Activated naive CD8-positive, alpha-beta T cell treated with anti-CD3 and anti-CD28 coated beads, Interleukin-2, amount 10 ng/mL, durations not matched to agents 7 days and 5 days (primary cell): ENCODE results near the gene STXBP6. TPM values are rescaled to one million over a fixed set of nuclear protein-coding genes. Genes with fewer than 3 reads are reported as not detected.
"Not testable (repeated sequence)": the region's sequence is repeated elsewhere in the genome, so short reads cannot be mapped to it uniquely, and the experiment has no call there.

ENCODE experiments used
- ATAC-seq: fragments of 150-1000 bp; cut with Tn5 transposase; one replicate; pipeline ENCODE4 v1.10.0; 2021; ENCODE audit warnings: low read depth, moderate library complexity
- POLR2A ChIA-PET: fragments of 350-600 bp; sonication (Branson Sonifier 250); formaldehyde crosslinking; loops from one replicate; lab custom pipeline; 2021; ENCODE audit warnings: antibody characterized with exemption; lab: Charles Lee
- DNase-seq: peaks from one replicate; pipeline ENCODE4 v3.0.0; 2021
- H3K27ac Mint-ChIP-seq: one replicate; pipeline ENCODE4 v1.8.0; 2022; ENCODE audit warnings: mild to moderate bottlenecking, mixed read lengths
- H3K27me3 Mint-ChIP-seq: one replicate; pipeline ENCODE4 v1.8.0; 2022; ENCODE audit warnings: mild to moderate bottlenecking, moderate library complexity, mixed read lengths
- H3K36me3 Mint-ChIP-seq: one replicate; pipeline ENCODE4 v1.8.0; 2021; ENCODE audit warnings: mild to moderate bottlenecking, mixed read lengths
- H3K4me1 Mint-ChIP-seq: one replicate; pipeline ENCODE4 v1.8.0; 2021; ENCODE audit warnings: mixed read lengths
- H3K4me3 Mint-ChIP-seq: one replicate; pipeline ENCODE4 v1.8.0; 2022; ENCODE audit warnings: mild to moderate bottlenecking, moderate library complexity, mixed read lengths
- H3K9me3 Mint-ChIP-seq: one replicate; pipeline ENCODE4 v1.8.0; 2021; ENCODE audit warnings: mixed read lengths
- total RNA-seq, 2 experiments: library from RNA; stranded (reverse); gene quantifications; one replicate each; pipeline ENCODE4 v1.2.3, GENCODE V29; 2021

Gene STXBP6
- total RNA-seq, 2 experiments from 2014 or later: not detected

GRCh38 chr14:24962118-24962517, 87.8 kb downstream of the STXBP6 start:
- DNase-seq, H3K27me3 Mint-ChIP-seq, H3K9me3 Mint-ChIP-seq, POLR2A ChIA-PET, H3K4me1 Mint-ChIP-seq, H3K27ac Mint-ChIP-seq, H3K4me3 Mint-ChIP-seq, ATAC-seq, H3K36me3 Mint-ChIP-seq: not testable (repeated sequence)

- no peaks in the 10 kb centered on the region for H3K36me3 Mint-ChIP-seq
- H3K27me3 Mint-ChIP-seq: peaks cover 2% of the 10 kb centered on the region
- no peak overlapping the region for H3K4me3 Mint-ChIP-seq
- POLR2A ChIA-PET: no interaction called here
- no peaks in the 10 kb centered on the region for H3K4me1 Mint-ChIP-seq
- H3K27ac Mint-ChIP-seq: no peak overlapping the region
- DNase-seq (no peak), ATAC-seq (no peak)
- no peaks in the 10 kb centered on the region for H3K9me3 Mint-ChIP-seq
Observed at GRCh38 chr14:24960816-24961215, 89.1 kb downstream of the STXBP6 start.

- H3K4me3 Mint-ChIP-seq: no peak overlapping the region
- peaks cover under 1% of the 10 kb centered on the region for H3K27me3 Mint-ChIP-seq
- no peak overlapping the region for H3K27ac Mint-ChIP-seq
- POLR2A ChIA-PET: no interaction called here
- DNase-seq (no peak), ATAC-seq (no peak)
- no peaks in the 10 kb centered on the region for H3K36me3 Mint-ChIP-seq
- no peaks in the 10 kb centered on the region for H3K4me1 Mint-ChIP-seq
- H3K9me3 Mint-ChIP-seq: no peaks in the 10 kb centered on the region
Observed at GRCh38 chr14:24959791-24960331, 90.1 kb downstream of the STXBP6 start.

GRCh38 chr14:24958271-24958670, 91.7 kb downstream of the STXBP6 start:
- no peak overlapping the region for H3K27ac Mint-ChIP-seq
- no peaks in the 10 kb centered on the region for H3K9me3 Mint-ChIP-seq
- H3K4me3 Mint-ChIP-seq: no peak overlapping the region
- H3K27me3 Mint-ChIP-seq: peaks cover 4% of the 10 kb centered on the region
- ATAC-seq (no peak), DNase-seq (no peak)
- no peaks in the 10 kb centered on the region for H3K36me3 Mint-ChIP-seq
- no peaks in the 10 kb centered on the region for H3K4me1 Mint-ChIP-seq
- POLR2A ChIA-PET: no interaction called here

- POLR2A ChIA-PET: no interaction called here
- H3K9me3 Mint-ChIP-seq: no peaks in the 10 kb centered on the region
- DNase-seq (no peak), ATAC-seq (no peak)
- H3K4me1 Mint-ChIP-seq: no peaks in the 10 kb centered on the region
- peaks cover 4% of the 10 kb centered on the region for H3K27me3 Mint-ChIP-seq
- no peak overlapping the region for H3K4me3 Mint-ChIP-seq
- no peaks in the 10 kb centered on the region for H3K36me3 Mint-ChIP-seq
- no peak overlapping the region for H3K27ac Mint-ChIP-seq
Observed at GRCh38 chr14:24957814-24958213, 92.1 kb downstream of the STXBP6 start.

- no peak for ATAC-seq
- peaks cover 4% of the 10 kb centered on the region for H3K27me3 Mint-ChIP-seq
Observed at GRCh38 chr14:24956104-24956503, 93.8 kb downstream of the STXBP6 start.

GRCh38 chr14:24954700-24955037, 95.3 kb downstream of the STXBP6 start:
- Mint-ChIP-seq H3K4me3 (no peak overlapping the region), H3K4me1 (no peaks in the 10 kb centered on the region), H3K27ac (no peak overlapping the region), H3K9me3 (no peaks in the 10 kb centered on the region), H3K27me3 (peaks cover 4% of the 10 kb centered on the region), H3K36me3 (no peaks in the 10 kb centered on the region)
- DNase-seq (no peak), ATAC-seq (no peak)
- POLR2A ChIA-PET: no interaction called here

More at GRCh38 chr14:24956104-24956503, 93.8 kb downstream of the STXBP6 start:
- no peak overlapping the region for H3K4me3 Mint-ChIP-seq
- no peaks in the 10 kb centered on the region for H3K4me1 Mint-ChIP-seq
- POLR2A ChIA-PET: no interaction called here
- no peak for DNase-seq
- no peak overlapping the region for H3K27ac Mint-ChIP-seq
- no peaks in the 10 kb centered on the region for H3K9me3 Mint-ChIP-seq
- no peaks in the 10 kb centered on the region for H3K36me3 Mint-ChIP-seq

- no peak overlapping the region for H3K4me3 Mint-ChIP-seq
- H3K27ac Mint-ChIP-seq: no peak overlapping the region
- no peaks in the 10 kb centered on the region for H3K36me3 Mint-ChIP-seq
- POLR2A ChIA-PET: no interaction called here
- no peak for ATAC-seq
- H3K4me1 Mint-ChIP-seq: no peaks in the 10 kb centered on the region
- peaks cover 4% of the 10 kb centered on the region for H3K27me3 Mint-ChIP-seq
- no peak for DNase-seq
- H3K9me3 Mint-ChIP-seq: no peaks in the 10 kb centered on the region
Observed at GRCh38 chr14:24954037-24954699, 95.8 kb downstream of the STXBP6 start.

GRCh38 chr14:24952851-24953666, 96.9 kb downstream of the STXBP6 start:
- Mint-ChIP-seq H3K4me3 (no peak overlapping the region), H3K36me3 (no peaks in the 10 kb centered on the region), H3K9me3 (no peaks in the 10 kb centered on the region), H3K4me1 (no peaks in the 10 kb centered on the region), H3K27me3 (peaks cover 4% of the 10 kb centered on the region), H3K27ac (no peak overlapping the region)
- DNase-seq (no peak), ATAC-seq (no peak)
- POLR2A ChIA-PET: no interaction called here

- POLR2A ChIA-PET: no interaction called here
- no peak overlapping the region for H3K4me3 Mint-ChIP-seq
- H3K27ac Mint-ChIP-seq: no peak overlapping the region
- DNase-seq: no peak
- H3K9me3 Mint-ChIP-seq: no peaks in the 10 kb centered on the region
- no peak for ATAC-seq
- H3K27me3 Mint-ChIP-seq: peaks cover 3% of the 10 kb centered on the region
- H3K36me3 Mint-ChIP-seq: no peaks in the 10 kb centered on the region
- no peaks in the 10 kb centered on the region for H3K4me1 Mint-ChIP-seq
Observed at GRCh38 chr14:24948261-24948847, 101.6 kb downstream of the STXBP6 start.

GRCh38 chr14:24947131-24947530, 102.8 kb downstream of the STXBP6 start:
- Mint-ChIP-seq H3K9me3 (no peaks in the 10 kb centered on the region), H3K4me3 (no peak overlapping the region), H3K27me3 (peaks cover 2% of the 10 kb centered on the region), H3K36me3 (no peaks in the 10 kb centered on the region), H3K27ac (no peak overlapping the region), H3K4me1 (no peaks in the 10 kb centered on the region)
- POLR2A ChIA-PET: no interaction called here
- ATAC-seq (no peak), DNase-seq (no peak)

GRCh38 chr14:24944800-24945199, 105.1 kb downstream of the STXBP6 start:
- Mint-ChIP-seq H3K4me1 (no peaks in the 10 kb centered on the region), H3K4me3 (no peak overlapping the region), H3K36me3 (no peaks in the 10 kb centered on the region), H3K27me3 (peaks cover 2% of the 10 kb centered on the region), H3K9me3 (no peaks in the 10 kb centered on the region), H3K27ac (no peak overlapping the region)
- ATAC-seq: no peak
- DNase-seq: no peak
- POLR2A ChIA-PET: no interaction called here

GRCh38 chr14:24943024-24943423, 106.9 kb downstream of the STXBP6 start:
- no peak for ATAC-seq

More at GRCh38 chr14:24943024-24943423, 106.9 kb downstream of the STXBP6 start:
- DNase-seq: no peak
- H3K4me1 Mint-ChIP-seq: no peaks in the 10 kb centered on the region
- H3K9me3 Mint-ChIP-seq: no peaks in the 10 kb centered on the region
- peaks cover 2% of the 10 kb centered on the region for H3K27me3 Mint-ChIP-seq
- no peak overlapping the region for H3K27ac Mint-ChIP-seq
- no peaks in the 10 kb centered on the region for H3K36me3 Mint-ChIP-seq
- H3K4me3 Mint-ChIP-seq: no peak overlapping the region
- POLR2A ChIA-PET: no interaction called here
